Superior temporal gyrus (tissue), 1 donor: ENCODE results near the gene FAM184A.

ENCODE experiments used
- DNase-seq: peaks from one replicate; pipeline ENCODE4 v3.0.0-alpha.2; 2016; ENCODE audit errors: extremely low spot score

The FAM184A gene

DNA sequence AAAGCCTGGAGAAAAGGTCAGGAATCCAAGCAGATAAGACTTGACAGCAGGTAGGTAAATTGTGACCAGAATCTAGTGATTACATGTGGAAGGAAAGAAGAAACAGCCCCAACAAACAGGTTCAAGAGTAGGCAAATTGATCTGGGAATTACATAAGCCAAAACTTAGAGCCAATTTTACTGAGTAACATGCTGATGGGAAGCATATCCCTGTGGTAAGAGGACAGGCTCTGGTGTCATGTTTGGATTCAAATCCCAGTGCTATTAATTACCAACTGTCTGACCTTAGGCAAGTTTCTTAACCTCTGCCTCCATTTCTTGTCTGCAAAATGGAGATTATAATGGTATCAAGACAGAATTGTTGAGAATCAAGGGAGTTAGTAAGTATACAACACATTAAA is 163.9 kb downstream of the FAM184A start:
- no peak for DNase-seq

- no peak for DNase-seq
Observed at GRCh38 chr6:118913161-118913560, 165.3 kb downstream of the FAM184A start.

GRCh38 chr6:118912646-118913045 is 165.8 kb downstream of the FAM184A start:
- no peak for DNase-seq
